Activated CD4-positive, alpha-beta memory T cell treated with anti-CD3 and anti-CD28 coated beads for 36 hours (primary cell): ENCODE data around the gene CSF3R. TPM values are rescaled to one million over a fixed set of nuclear protein-coding genes. Genes with fewer than 3 reads are reported as not detected.

Source experiments
- CTCF ChIA-PET: fragments of 350-600 bp; sonication (Branson Sonifier 250); formaldehyde crosslinking; loops from one replicate; lab custom pipeline; 2021; ENCODE audit warnings: antibody characterized with exemption, inconsistent platforms; lab: Charles Lee
- POLR2A ChIA-PET: fragments of 350-600 bp; sonication (Branson Sonifier 250); formaldehyde crosslinking; loops from one replicate; lab custom pipeline; 2021; ENCODE audit warnings: antibody characterized with exemption; lab: Charles Lee
- DNase-seq: peaks from one replicate; pipeline ENCODE4 v3.0.0-alpha.2; 2020
- H3K27ac Mint-ChIP-seq: one replicate; pipeline ENCODE4 v1.8.0; 2021; ENCODE audit warnings: mixed read lengths
- H3K27me3 Mint-ChIP-seq: one replicate; pipeline ENCODE4 v1.8.0; 2021; ENCODE audit warnings: mixed read lengths
- H3K36me3 Mint-ChIP-seq: one replicate; pipeline ENCODE4 v1.8.0; 2021; ENCODE audit warnings: mixed read lengths
- H3K4me1 Mint-ChIP-seq: one replicate; pipeline ENCODE4 v1.8.0; 2021; ENCODE audit warnings: low read depth, mixed read lengths
- H3K4me3 Mint-ChIP-seq: one replicate; pipeline ENCODE4 v1.8.0; 2021; ENCODE audit warnings: mild to moderate bottlenecking, mixed read lengths
- H3K9me3 Mint-ChIP-seq: one replicate; pipeline ENCODE4 v1.8.0; 2021; ENCODE audit warnings: mixed read lengths
- intact Hi-C: fragments of 100-400 bp; cut with micrococcal nuclease; formaldehyde crosslinking; loops from one replicate; pipeline ENCODE4 v1.15.1; 2023
- total RNA-seq, 2 experiments: library from RNA; stranded (reverse); gene quantifications; one replicate each; pipeline ENCODE4 v1.2.3, GENCODE V29; 2021

CSF3R gene
- total RNA-seq, 2 experiments from 2014 or later = not detected

GRCh38 chr1:36522021-36522420, 39.3 kb upstream of the CSF3R start:
- intact Hi-C loops = no loop called here
- DNase-seq = no peak
- Mint-ChIP-seq H3K4me1 (peaks cover 20% of the 10 kb centered on the region), H3K4me3 (no peak overlapping the region), H3K27me3 (no peaks in the 10 kb centered on the region), H3K36me3 (no peaks in the 10 kb centered on the region), H3K27ac (no peak overlapping the region), H3K9me3 (no peaks in the 10 kb centered on the region)
- POLR2A ChIA-PET = no interaction called here
- CTCF ChIA-PET = no interaction called here

- CTCF ChIA-PET = no interaction called here
- intact Hi-C loops = no loop called here
These were observed 38.2 kb upstream of the CSF3R start for GRCh38 chr1:36520771-36521420.

GRCh38 chr1:36520056-36520455, 37.3 kb upstream of the CSF3R start:
- Mint-ChIP-seq H3K36me3 (no peaks in the 10 kb centered on the region), H3K27me3 (no peaks in the 10 kb centered on the region), H3K4me3 (no peak overlapping the region), H3K4me1 (peaks cover 19% of the 10 kb centered on the region), H3K9me3 (no peaks in the 10 kb centered on the region), H3K27ac (no peak overlapping the region)
- no peak for DNase-seq
- ChIA-PET CTCF (no interaction called here), POLR2A (no interaction called here)
- intact Hi-C loops = no loop called here

More at GRCh38 chr1:36520771-36521420, 38.2 kb upstream of the CSF3R start:
- H3K27me3 Mint-ChIP-seq = no peaks in the 10 kb centered on the region
- no peak for DNase-seq
- no peak overlapping the region for H3K27ac Mint-ChIP-seq
- no peak overlapping the region for H3K4me3 Mint-ChIP-seq
- no peaks in the 10 kb centered on the region for H3K9me3 Mint-ChIP-seq
- POLR2A ChIA-PET = no interaction called here
- H3K4me1 Mint-ChIP-seq = peaks cover 20% of the 10 kb centered on the region
- no peaks in the 10 kb centered on the region for H3K36me3 Mint-ChIP-seq

- H3K9me3 Mint-ChIP-seq = no peaks in the 10 kb centered on the region
- no peak overlapping the region for H3K27ac Mint-ChIP-seq
- H3K27me3 Mint-ChIP-seq = no peaks in the 10 kb centered on the region
- H3K4me1 Mint-ChIP-seq = no peaks in the 10 kb centered on the region
- POLR2A ChIA-PET = no interaction called here
- no peak for DNase-seq
- CTCF ChIA-PET = interaction anchor here (0.8 to 3.4 kb wide), 35 partner anchors 10 to 957 kb away, joined by 3 to 30 read pairs (median 6); partner anchors contain the start of genes CSF3R and ZC3H12A
- no peak overlapping the region for H3K4me3 Mint-ChIP-seq
- intact Hi-C loops = loop anchor here (5.0 kb wide), 1 partner anchor 805 kb away; no protein-coding TSS in a partner anchor
- no peaks in the 10 kb centered on the region for H3K36me3 Mint-ChIP-seq
These were observed 34.5 kb upstream of the CSF3R start for GRCh38 chr1:36517011-36517771.

- Mint-ChIP-seq H3K27me3 (no peaks in the 10 kb centered on the region), H3K9me3 (no peaks in the 10 kb centered on the region), H3K4me1 (no peaks in the 10 kb centered on the region), H3K27ac (no peak overlapping the region), H3K36me3 (no peaks in the 10 kb centered on the region), H3K4me3 (no peak overlapping the region)
- intact Hi-C loops = loop anchor here (5.0 kb wide), 1 partner anchor 806 kb away; no protein-coding TSS in a partner anchor
- ChIA-PET CTCF (interaction anchor here (0.6 to 3.4 kb wide), 41 partner anchors 10 to 971 kb away, joined by 3 to 30 read pairs (median 5); partner anchors contain the start of genes SH3D21 and ZC3H12A), POLR2A (no interaction called here)
- DNase-seq = peak; percentile 56
These were observed 33.8 kb upstream of the CSF3R start for GRCh38 chr1:36516372-36517010.

- ChIA-PET POLR2A (no interaction called here), CTCF (interaction anchor here (0.6 to 3.4 kb wide), 35 partner anchors 9 to 972 kb away, joined by 3 to 30 read pairs (median 6); partner anchors contain the start of gene SH3D21)
- Mint-ChIP-seq H3K4me1 (no peaks in the 10 kb centered on the region), H3K4me3 (no peak overlapping the region), H3K36me3 (no peaks in the 10 kb centered on the region), H3K27ac (no peak overlapping the region), H3K27me3 (no peaks in the 10 kb centered on the region), H3K9me3 (no peaks in the 10 kb centered on the region)
- no peak for DNase-seq
- intact Hi-C loops = loop anchor here (5.0 kb wide), 1 partner anchor 807 kb away; no protein-coding TSS in a partner anchor
These were observed 32.8 kb upstream of the CSF3R start for GRCh38 chr1:36515315-36516138.

- POLR2A ChIA-PET = no interaction called here
- no peak overlapping the region for H3K4me3 Mint-ChIP-seq
- intact Hi-C loops = no loop called here
- no peaks in the 10 kb centered on the region for H3K36me3 Mint-ChIP-seq
- H3K27ac Mint-ChIP-seq = no peak overlapping the region
- no peaks in the 10 kb centered on the region for H3K27me3 Mint-ChIP-seq
- no peak for DNase-seq
- no peaks in the 10 kb centered on the region for H3K4me1 Mint-ChIP-seq
- CTCF ChIA-PET = interaction anchor here (0.6 to 1.4 kb wide), 2 partner anchors 16 to 95 kb away, joined by 3 to 7 read pairs; no protein-coding TSS in a partner anchor
- H3K9me3 Mint-ChIP-seq = no peaks in the 10 kb centered on the region
These were observed 31.8 kb upstream of the CSF3R start for GRCh38 chr1:36514501-36514900.

GRCh38 chr1:36513676-36514473, 31.2 kb upstream of the CSF3R start:
- no peaks in the 10 kb centered on the region for H3K4me1 Mint-ChIP-seq
- no peak for DNase-seq
- no peaks in the 10 kb centered on the region for H3K9me3 Mint-ChIP-seq
- H3K27ac Mint-ChIP-seq = no peak overlapping the region
- intact Hi-C loops = no loop called here
- CTCF ChIA-PET = interaction anchor here (0.6 to 1.4 kb wide), 2 partner anchors 15 to 96 kb away, joined by 3 to 7 read pairs; no protein-coding TSS in a partner anchor
- no peaks in the 10 kb centered on the region for H3K36me3 Mint-ChIP-seq
- no peak overlapping the region for H3K4me3 Mint-ChIP-seq
- H3K27me3 Mint-ChIP-seq = no peaks in the 10 kb centered on the region
- POLR2A ChIA-PET = no interaction called here

GRCh38 chr1:36512842-36513241, 30.1 kb upstream of the CSF3R start:
- Mint-ChIP-seq H3K4me3 (no peak overlapping the region), H3K27me3 (peaks cover 2% of the 10 kb centered on the region), H3K4me1 (no peaks in the 10 kb centered on the region), H3K36me3 (no peaks in the 10 kb centered on the region), H3K9me3 (no peaks in the 10 kb centered on the region), H3K27ac (no peak overlapping the region)
- POLR2A ChIA-PET = no interaction called here
- DNase-seq = no peak
- CTCF ChIA-PET = no interaction called here
- intact Hi-C loops = no loop called here

- Mint-ChIP-seq H3K4me1 (no peaks in the 10 kb centered on the region), H3K36me3 (no peaks in the 10 kb centered on the region), H3K9me3 (no peaks in the 10 kb centered on the region), H3K27ac (no peak overlapping the region), H3K4me3 (no peak overlapping the region), H3K27me3 (peaks cover 7% of the 10 kb centered on the region)
- POLR2A ChIA-PET = no interaction called here
- DNase-seq = peak; percentile 8
- CTCF ChIA-PET = no interaction called here
- intact Hi-C loops = no loop called here
These were observed 29.4 kb upstream of the CSF3R start for GRCh38 chr1:36511804-36512798.
